ENCODE results near the gene ELFN1.

GRCh38 chr7:1709281-1709680 lies 39.2 kb downstream of the ELFN1 start:
- TF ChIP-seq EZH2 (IDR thresholded peaks at IDR 0.05; ENCODE audit: borderline replicate concordance, low read depth, low read length, severe bottlenecking) = no peak
- no peak for TF ChIP-seq CTCF (IDR thresholded peaks at IDR 0.05; ENCODE audit: borderline replicate concordance, extremely low read depth, low read length, poor library complexity, severe bottlenecking)

Measured in DND-41 (cell line).